ENCODE measurements around the gene PTPN20. TPM values are rescaled to one million over a fixed set of nuclear protein-coding genes. Genes with fewer than 3 reads are reported as not detected.

PTPN20 gene
- total RNA-seq, 1 donor from 2014 or later, result 1.5 TPM

- no peaks in the 10 kb centered on the region for H3K27me3 ChIP-seq
- intact Hi-C loops (cut with DNase I), result no loop called here
- H3K36me3 ChIP-seq, result no peaks in the 10 kb centered on the region
- no peak overlapping the region for H3K4me3 ChIP-seq
- peaks cover 9% of the 10 kb centered on the region for H3K4me1 ChIP-seq
- no peaks in the 10 kb centered on the region for H3K9me3 ChIP-seq
- DNase-seq (ENCODE audit: extremely low spot score in 2 of 2), result peak; percentile 80 to 81
- TF ChIP-seq POLR2AphosphoS5 (IDR thresholded peaks at IDR 0.05; ENCODE audit: insufficient read depth in 1 of 2, low read depth in 1 of 2) (no peak), POLR2A (IDR thresholded peaks at IDR 0.05) (no peak), CTCF (IDR thresholded peaks at IDR 0.05) (no peak)
- no peak overlapping the region for H3K27ac ChIP-seq
These were observed 139.6 kb downstream of the PTPN20 start for GRCh38 chr10:47050618-47051455.

GRCh38 chr10:47051741-47052238 is 140.6 kb downstream of the PTPN20 start:
- Histone ChIP-seq H3K4me3 (no peak overlapping the region), H3K9me3 (no peaks in the 10 kb centered on the region), H3K4me1 (peaks cover 9% of the 10 kb centered on the region), H3K27ac (no peak overlapping the region), H3K36me3 (no peaks in the 10 kb centered on the region), H3K27me3 (no peaks in the 10 kb centered on the region)
- TF ChIP-seq CTCF (IDR thresholded peaks at IDR 0.05), result no peak
- TF ChIP-seq POLR2AphosphoS5 (IDR thresholded peaks at IDR 0.05; ENCODE audit: insufficient read depth in 1 of 2, low read depth in 1 of 2), result no peak
- no peak for TF ChIP-seq POLR2A (IDR thresholded peaks at IDR 0.05)
- intact Hi-C loops (cut with DNase I), result no loop called here
- peak; percentile 81 to 91 for DNase-seq (ENCODE audit: extremely low spot score in 2 of 2)
